ENCODE measurements around the gene ZGPAT.

The ZGPAT gene

GRCh38 chr20:63686492-63687321 lies 21.1 kb upstream of the ZGPAT start:
- no peak for TF ChIP-seq GATA2 (IDR thresholded peaks at IDR 0.05; ENCODE audit: low read depth, low read length)
- TF ChIP-seq GATA3 (IDR thresholded peaks at IDR 0.05; ENCODE audit: low read depth, low read length) = no peak

DNA sequence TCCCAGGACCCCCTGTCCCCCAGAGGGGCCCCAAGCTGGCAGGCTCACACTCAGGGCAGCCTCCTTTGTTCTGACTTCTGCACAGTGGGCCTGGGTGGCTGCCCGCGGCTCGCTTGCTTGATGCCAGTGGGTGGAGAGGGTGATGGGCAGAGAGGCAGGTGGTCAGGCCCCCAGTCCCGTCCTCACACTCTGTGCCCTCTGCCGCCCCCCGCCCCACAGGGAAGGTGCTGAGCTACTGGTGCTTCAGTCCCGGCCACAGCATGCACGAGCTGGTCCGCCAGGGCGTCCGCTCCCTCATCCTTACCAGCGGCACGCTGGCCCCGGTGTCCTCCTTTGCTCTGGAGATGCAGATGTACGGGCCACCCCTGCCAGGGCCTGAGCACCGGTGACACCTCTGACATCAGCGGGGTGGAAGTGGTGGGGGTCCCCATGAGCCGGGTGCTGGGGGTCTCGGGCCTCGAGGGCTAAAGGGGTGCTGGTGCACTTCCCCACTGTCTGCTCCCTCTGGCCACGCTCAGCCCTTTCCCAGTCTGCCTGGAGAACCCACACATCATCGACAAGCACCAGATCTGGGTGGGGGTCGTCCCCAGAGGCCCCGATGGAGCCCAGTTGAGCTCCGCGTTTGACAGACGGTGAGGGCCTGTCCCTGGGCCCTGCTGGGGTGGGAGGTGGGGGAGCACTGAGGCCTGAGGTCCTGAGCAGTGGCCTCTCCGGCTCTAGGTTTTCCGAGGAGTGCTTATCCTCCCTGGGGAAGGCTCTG lies 20.2 kb upstream of the ZGPAT start:
- TF ChIP-seq GATA3 (IDR thresholded peaks at IDR 0.05; ENCODE audit: low read depth, low read length) (no peak), GATA2 (IDR thresholded peaks at IDR 0.05; ENCODE audit: low read depth, low read length) (no peak)

DNA sequence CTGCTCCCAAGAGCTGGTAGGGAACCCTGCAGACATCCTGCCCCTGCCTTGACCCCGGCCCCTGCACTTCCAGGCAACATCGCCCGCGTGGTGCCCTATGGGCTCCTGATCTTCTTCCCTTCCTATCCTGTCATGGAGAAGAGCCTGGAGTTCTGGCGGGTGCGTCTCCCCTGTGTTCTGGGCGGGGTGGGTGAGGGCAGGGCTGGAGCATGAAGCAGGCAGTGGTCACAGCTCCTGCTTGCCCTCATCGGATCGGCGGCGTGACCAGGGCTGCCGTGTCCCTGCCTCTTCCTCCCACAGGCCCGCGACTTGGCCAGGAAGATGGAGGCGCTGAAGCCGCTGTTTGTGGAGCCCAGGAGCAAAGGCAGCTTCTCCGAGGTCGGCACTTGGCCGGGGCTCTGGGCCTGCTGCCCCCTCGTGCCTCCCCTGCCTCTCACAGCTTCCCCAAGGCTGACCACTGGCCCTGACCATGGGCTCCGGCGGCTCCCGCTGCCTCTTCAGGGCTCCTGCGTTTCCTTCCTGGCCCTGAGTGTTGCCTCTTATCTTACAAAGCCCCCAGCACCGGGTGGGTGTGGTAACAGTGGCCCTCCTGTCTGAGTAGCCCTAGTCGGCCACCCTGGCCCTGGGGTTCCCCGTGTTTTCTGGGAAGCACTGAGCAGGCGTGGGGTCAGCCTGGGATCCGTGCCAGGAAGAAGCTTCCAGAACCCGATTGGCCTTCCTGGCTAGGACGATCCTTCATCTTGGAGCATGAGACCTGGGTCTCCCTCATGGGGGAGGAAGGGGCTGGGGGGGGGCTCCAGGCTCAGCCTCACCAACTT lies 19.4 kb upstream of the ZGPAT start:
- no peak for TF ChIP-seq GATA3 (IDR thresholded peaks at IDR 0.05; ENCODE audit: low read depth, low read length)
- no peak for TF ChIP-seq GATA2 (IDR thresholded peaks at IDR 0.05; ENCODE audit: low read depth, low read length)

- TF ChIP-seq GATA3 (IDR thresholded peaks at IDR 0.05; ENCODE audit: low read depth, low read length) = no peak
- TF ChIP-seq GATA2 (IDR thresholded peaks at IDR 0.05; ENCODE audit: low read depth, low read length) = no peak
Observed at GRCh38 chr20:63689046-63690002, 18.5 kb upstream of the ZGPAT start.

DNA sequence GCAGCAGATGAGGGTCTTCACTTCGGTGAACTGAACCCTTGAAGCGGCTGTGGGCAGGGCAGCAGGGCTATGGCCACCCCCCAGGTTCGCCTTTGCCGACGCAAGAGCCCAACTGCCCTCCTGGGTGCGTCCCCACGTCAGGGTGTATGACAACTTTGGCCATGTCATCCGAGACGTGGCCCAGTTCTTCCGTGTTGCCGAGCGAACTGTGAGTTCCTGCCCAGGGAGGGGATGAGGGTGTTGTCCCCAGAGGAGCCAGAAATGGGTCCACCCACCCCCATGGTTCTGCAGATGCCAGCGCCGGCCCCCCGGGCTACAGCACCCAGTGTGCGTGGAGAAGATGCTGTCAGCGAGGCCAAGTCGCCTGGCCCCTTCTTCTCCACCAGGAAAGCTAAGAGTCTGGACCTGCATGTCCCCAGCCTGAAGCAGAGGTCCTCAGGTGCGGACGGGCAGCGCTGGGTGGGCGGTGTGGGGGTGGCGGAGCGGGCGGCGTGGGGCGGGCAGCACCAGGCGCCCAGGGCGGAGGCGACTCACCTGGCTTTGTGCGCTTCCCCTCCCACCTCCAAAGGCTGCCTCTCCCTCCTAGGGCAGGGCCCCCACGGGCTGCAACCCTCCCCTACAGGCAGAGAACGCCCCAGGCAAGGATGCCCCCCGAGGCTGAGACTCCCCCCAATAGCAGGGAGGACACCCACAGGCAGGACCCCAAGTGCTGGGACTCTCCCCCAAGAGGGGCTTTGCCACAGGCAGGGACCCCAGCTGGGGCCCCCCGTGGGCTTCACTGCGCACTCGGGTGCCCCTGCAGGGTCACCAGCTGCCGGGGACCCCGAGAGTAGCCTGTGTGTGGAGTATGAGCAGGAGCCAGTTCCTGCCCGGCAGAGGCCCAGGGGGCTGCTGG lies 17.6 kb upstream of the ZGPAT start:
- TF ChIP-seq GATA2 (IDR thresholded peaks at IDR 0.05; ENCODE audit: low read depth, low read length) = no peak
- TF ChIP-seq GATA3 (IDR thresholded peaks at IDR 0.05; ENCODE audit: low read depth, low read length) = no peak

- no peak for TF ChIP-seq GATA3 (IDR thresholded peaks at IDR 0.05; ENCODE audit: low read depth, low read length)
- TF ChIP-seq GATA2 (IDR thresholded peaks at IDR 0.05; ENCODE audit: low read depth, low read length) = no peak
Observed at GRCh38 chr20:63690898-63691710, 16.7 kb upstream of the ZGPAT start.

GRCh38 chr20:63691711-63692435 lies 16.0 kb upstream of the ZGPAT start:
- TF ChIP-seq GATA2 (IDR thresholded peaks at IDR 0.05; ENCODE audit: low read depth, low read length) (no peak), GATA3 (IDR thresholded peaks at IDR 0.05; ENCODE audit: low read depth, low read length) (no peak)

DNA sequence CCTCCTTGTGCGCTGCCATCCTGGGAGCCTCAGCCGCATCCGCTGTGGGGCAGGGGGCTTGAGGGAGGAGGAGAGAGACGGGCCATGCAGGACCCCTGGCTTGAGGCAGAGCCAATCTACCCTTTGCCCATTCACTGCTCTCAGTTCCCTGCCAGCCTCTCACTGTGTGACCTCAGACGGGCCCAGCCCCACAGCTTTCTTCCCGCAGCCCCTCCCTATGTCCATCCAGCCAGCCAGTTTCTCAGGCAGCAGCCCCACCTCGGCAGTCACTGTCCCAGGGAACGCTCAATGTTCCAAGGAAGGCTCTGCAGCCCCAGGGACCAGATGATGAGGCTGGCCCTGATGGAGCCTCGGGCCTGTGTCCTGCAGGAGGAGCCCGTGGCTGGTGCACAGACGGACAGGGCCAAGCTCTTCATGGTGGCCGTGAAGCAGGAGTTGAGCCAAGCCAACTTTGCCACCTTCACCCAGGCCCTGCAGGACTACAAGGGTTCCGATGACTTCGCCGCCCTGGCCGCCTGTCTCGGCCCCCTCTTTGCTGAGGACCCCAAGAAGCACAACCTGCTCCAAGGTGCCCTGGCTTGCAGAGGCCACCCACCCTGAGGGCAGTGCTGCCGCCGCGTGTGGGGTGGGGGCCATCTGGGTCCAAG lies 15.3 kb upstream of the ZGPAT start:
- no peak for TF ChIP-seq GATA3 (IDR thresholded peaks at IDR 0.05; ENCODE audit: low read depth, low read length)
- no peak for TF ChIP-seq GATA2 (IDR thresholded peaks at IDR 0.05; ENCODE audit: low read depth, low read length)

DNA sequence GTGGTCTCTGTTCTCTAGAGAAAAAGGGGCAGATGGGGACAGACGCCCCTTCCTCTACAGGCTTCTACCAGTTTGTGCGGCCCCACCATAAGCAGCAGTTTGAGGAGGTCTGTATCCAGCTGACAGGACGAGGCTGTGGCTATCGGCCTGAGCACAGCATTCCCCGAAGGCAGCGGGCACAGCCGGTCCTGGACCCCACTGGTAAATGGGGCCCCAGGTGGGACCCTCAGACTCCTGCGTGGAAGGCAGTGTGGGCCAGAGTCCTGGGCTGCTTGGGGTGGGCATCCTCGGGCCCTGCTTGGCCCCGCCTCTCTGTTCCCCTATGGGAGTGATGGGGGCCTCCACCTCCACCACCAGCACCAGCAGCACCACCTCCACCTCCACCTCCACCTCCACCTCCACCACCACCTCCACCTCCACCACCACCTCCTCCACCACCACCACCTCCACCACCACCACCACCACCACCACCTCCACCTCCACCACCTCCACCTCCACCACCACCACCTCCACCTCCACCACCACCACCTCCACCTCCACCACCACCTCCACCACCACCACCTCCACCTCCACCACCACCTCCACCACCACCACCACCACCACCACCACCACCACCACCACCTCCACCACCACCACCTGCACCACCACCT lies 14.6 kb upstream of the ZGPAT start:
- no peak for TF ChIP-seq GATA2 (IDR thresholded peaks at IDR 0.05; ENCODE audit: low read depth, low read length)
- TF ChIP-seq GATA3 (IDR thresholded peaks at IDR 0.05; ENCODE audit: low read depth, low read length) = no peak

All from SH-SY5Y (cell line).